22Rv1 (cell line): ENCODE data around the gene TMEM88.

Source experiments
- CTCF ChIP-seq: fragments of 450-650 bp; IDR thresholded peaks from 2 replicates; pipeline ENCODE4 v1.5.1; 2017; ENCODE audit warnings: mild to moderate bottlenecking
- ZFX ChIP-seq: fragments of 450-650 bp; IDR thresholded peaks from 2 replicates; pipeline ENCODE4 v1.6.1; 2017; ENCODE audit warnings: antibody characterized with exemption, borderline replicate concordance

- no peak for TF ChIP-seq CTCF
- no peak for TF ChIP-seq ZFX
Observed at GRCh38 chr17:7842380-7843256, 12.2 kb upstream of the TMEM88 start.
